ENCODE measurements around the gene COL25A1.
"Not testable (repeated sequence)": the region's sequence is repeated elsewhere in the genome, so short reads cannot be mapped to it uniquely, and the experiment has no call there.

The COL25A1 gene

GRCh38 chr4:109007976-109008375 lies 294.5 kb downstream of the COL25A1 start:
- no peak for DNase-seq

- DNase-seq, result no peak
These were observed 296.9 kb downstream of the COL25A1 start for GRCh38 chr4:109005523-109005922.

- DNase-seq, result no peak
These were observed 298.0 kb downstream of the COL25A1 start for GRCh38 chr4:109004418-109004817.

GRCh38 chr4:109003964-109004363 lies 298.5 kb downstream of the COL25A1 start:
- DNase-seq, result no peak

- DNase-seq, result no peak
These were observed 310.7 kb downstream of the COL25A1 start for GRCh38 chr4:108991551-108992328.

GRCh38 chr4:108988464-108989195 lies 313.8 kb downstream of the COL25A1 start:
- DNase-seq, result no peak

GRCh38 chr4:108984495-108984894 lies 318.0 kb downstream of the COL25A1 start:
- not testable (repeated sequence) for DNase-seq

- DNase-seq, result no peak
These were observed 319.9 kb downstream of the COL25A1 start for GRCh38 chr4:108982402-108983185.

GRCh38 chr4:108980455-108981239 lies 321.8 kb downstream of the COL25A1 start:
- no peak for DNase-seq

- no peak for DNase-seq
These were observed 322.7 kb downstream of the COL25A1 start for GRCh38 chr4:108979759-108980158.

- DNase-seq, result no peak
These were observed 324.4 kb downstream of the COL25A1 start for GRCh38 chr4:108978066-108978465.

GRCh38 chr4:108972613-108973283 lies 329.7 kb downstream of the COL25A1 start:
- no peak for DNase-seq

- DNase-seq, result no peak
These were observed 331.0 kb downstream of the COL25A1 start for GRCh38 chr4:108971473-108971872.

- no peak for DNase-seq
These were observed 336.9 kb downstream of the COL25A1 start for GRCh38 chr4:108965472-108966076.

GRCh38 chr4:108965016-108965415 lies 337.4 kb downstream of the COL25A1 start:
- no peak for DNase-seq

GRCh38 chr4:108963910-108964309 lies 338.5 kb downstream of the COL25A1 start:
- no peak for DNase-seq

GRCh38 chr4:108959491-108959890 lies 343.0 kb downstream of the COL25A1 start:
- no peak for DNase-seq

- no peak for DNase-seq
These were observed 347.6 kb downstream of the COL25A1 start for GRCh38 chr4:108954880-108955279.

GRCh38 chr4:108953941-108954340 lies 348.5 kb downstream of the COL25A1 start:
- DNase-seq, result no peak

- no peak for DNase-seq
These were observed 352.1 kb downstream of the COL25A1 start for GRCh38 chr4:108950158-108950915.

GRCh38 chr4:108947526-108947925 lies 354.9 kb downstream of the COL25A1 start:
- DNase-seq, result no peak
